ENCODE measurements around the gene SCN11A.
"Not testable (repeated sequence)": the region's sequence is repeated elsewhere in the genome, so short reads cannot be mapped to it uniquely, and the experiment has no call there.

SCN11A gene

GRCh38 chr3:39064646-39065045, 12.9 kb upstream of the SCN11A start:
- DNase-seq, result no peak

- no peak for DNase-seq
Measured at GRCh38 chr3:39063143-39063542, 11.4 kb upstream of the SCN11A start.

DNA sequence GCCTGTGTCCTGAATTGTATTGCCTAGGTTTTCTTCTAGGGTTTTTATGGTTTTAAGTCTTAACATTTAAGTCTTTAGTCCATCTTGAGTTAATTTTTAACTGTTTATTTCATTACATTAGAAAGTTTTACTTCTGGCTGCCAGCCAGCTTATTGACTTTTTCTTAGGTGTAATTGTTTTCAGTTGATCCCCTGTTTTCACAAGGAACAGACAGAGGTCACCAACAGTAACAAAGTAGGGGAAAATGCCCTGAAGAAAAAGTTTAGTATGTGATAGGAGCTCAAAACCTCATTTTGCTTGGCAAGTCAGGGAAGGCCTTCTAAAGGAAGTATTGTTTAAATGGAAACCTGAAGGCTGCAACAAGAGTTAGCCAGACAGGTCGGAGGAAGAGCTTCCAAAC, 10.4 kb upstream of the SCN11A start:
- DNase-seq, result no peak

GRCh38 chr3:39061228-39061627, 9.5 kb upstream of the SCN11A start:
- not testable (repeated sequence) for DNase-seq

GRCh38 chr3:39056151-39056550, 4.4 kb upstream of the SCN11A start:
- no peak for DNase-seq

DNA sequence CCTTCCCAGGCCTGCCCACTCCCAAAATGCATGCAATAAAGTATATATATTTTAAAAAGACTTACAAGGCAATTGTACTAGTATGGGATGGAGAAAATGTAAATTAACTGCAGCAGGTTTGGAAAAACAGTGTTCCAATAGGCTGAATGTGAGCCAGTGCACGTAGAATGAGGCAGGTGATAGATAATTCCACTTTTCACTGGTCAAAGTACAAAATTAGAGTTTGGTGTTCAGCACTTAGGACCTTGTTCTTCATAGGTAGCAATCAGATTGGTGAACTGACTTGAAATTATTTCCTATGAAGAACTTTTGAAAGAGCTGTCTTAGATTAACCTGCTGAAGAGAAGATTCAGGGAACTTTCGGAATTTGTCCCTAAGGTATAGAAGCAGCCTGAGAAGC, 2.0 kb upstream of the SCN11A start:
- no peak for DNase-seq

DNA sequence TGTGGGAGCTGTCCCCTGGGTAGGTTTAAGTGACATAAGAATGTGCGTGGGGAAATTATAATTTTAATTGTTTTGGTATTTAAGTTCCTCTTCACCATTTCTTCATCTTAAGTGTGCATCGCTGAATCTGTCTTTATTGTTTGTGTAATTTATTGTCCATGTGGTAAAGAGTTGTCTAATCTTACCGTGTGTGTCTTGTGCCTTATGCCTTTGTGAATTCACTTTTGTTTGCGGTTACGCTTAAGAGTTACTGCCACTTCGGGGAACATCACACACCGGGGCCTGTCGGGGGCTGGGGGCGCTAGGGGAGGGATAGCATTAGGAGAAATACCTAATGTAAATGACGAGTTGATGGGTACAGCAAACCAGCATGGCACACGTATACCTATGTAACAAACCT, 839 bp upstream of the SCN11A start:
- no peak for DNase-seq

- no peak for DNase-seq
Measured at GRCh38 chr3:39050029-39050428, 1.7 kb downstream of the SCN11A start.

- DNase-seq, result no peak
Measured at GRCh38 chr3:39038165-39038564, 13.6 kb downstream of the SCN11A start.

DNA sequence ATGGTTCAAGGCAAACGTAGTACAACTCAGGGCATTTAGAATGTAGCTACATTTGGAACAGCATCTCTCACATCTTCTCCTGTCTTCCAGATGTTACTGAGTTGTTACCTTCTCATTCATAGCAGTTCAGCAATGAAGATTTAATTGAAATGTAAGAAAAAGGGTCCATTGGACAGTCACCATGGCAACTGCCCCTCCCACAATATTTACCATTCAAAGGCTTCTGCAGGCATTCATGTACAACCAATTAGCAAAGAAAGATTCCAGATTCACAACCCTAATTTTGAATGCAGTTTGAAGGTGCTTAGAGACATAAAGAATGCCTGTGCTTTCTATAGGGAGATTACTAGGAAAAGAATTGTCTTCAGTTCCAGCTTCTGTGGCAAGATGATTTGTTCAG, 22.2 kb downstream of the SCN11A start:
- DNase-seq, result no peak

GRCh38 chr3:39028546-39028945, 23.2 kb downstream of the SCN11A start:
- DNase-seq, result no peak

DNA sequence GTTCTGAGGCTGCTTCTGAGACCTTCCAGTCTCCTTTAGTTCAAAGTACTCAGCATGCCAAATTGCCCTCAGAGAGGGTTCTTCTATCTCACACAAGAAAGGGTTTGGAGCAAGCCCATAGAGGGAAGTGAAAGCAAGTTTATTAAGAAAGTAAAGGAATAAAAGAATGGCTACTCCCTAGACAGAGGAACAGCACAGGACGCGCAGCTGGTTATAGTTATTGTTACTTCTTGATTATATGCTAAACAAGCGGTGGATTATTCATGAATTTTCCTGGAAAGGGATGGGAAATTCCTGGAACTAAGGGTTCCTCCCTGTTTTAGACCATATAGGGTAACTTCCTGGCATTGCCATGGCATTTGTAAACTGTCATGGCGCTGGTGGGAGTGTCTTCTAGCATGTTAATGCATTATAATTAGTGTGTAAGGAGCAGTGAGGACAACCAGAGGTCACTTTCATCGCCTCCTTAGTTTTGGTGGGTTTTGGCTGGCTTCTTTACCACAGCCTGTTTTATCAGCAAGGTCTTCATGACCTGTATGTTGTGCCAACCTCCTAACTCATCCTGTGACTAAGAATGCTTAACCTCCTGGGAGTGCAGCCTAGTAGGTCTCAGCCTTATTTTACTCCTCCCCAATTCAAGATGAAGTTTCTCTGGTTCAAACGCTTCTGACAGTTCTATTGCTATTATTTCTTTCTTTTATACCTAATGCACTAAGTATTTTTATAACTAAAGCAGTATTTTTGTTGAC, 26.3 kb downstream of the SCN11A start:
- no peak for DNase-seq

GRCh38 chr3:39024497-39024896, 27.2 kb downstream of the SCN11A start:
- no peak for DNase-seq

- no peak for DNase-seq
Measured at GRCh38 chr3:39022286-39022630, 29.5 kb downstream of the SCN11A start.

DNA sequence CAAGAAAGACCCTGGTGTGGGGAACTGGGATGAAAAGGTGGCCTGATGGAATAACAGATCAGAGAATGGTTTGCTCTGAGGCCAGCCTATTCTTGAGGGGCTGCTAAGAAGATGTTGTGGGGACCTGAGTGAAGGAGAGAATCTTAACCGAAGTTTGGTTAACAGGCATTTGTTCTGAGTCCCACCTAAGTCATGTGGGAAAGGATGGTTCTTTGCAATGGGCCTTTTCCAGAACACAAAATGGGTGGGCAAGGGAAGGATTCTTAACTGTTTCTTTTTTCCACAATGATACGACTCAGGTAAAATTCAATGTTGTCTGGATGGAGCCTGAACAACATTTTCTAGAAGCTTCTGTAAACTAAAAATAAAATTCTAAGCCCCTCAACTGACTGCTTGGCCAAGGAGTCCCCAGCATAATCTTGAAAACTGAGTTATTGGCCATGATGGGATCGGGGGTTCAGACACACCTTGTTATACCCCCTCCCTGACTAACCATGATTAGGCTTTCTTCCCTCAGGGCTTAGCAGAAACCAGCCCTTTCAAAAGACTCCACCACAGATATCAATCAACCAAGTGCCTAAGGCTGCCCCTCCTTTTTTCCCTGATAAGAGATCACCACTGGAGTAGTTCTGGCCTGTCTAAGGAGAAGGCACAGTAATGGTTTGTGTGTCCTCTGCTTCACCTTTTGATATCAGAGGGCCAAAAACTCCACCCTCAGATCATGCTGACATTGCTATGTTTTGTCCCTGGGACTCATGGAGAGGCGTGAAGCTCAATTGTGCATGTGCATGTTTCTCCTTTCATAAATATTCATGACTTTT, 30.1 kb downstream of the SCN11A start:
- DNase-seq, result no peak

- DNase-seq, result no peak
Measured at GRCh38 chr3:39021029-39021428, 30.7 kb downstream of the SCN11A start.

GRCh38 chr3:39019299-39019698, 32.4 kb downstream of the SCN11A start:
- no peak for DNase-seq

DNA sequence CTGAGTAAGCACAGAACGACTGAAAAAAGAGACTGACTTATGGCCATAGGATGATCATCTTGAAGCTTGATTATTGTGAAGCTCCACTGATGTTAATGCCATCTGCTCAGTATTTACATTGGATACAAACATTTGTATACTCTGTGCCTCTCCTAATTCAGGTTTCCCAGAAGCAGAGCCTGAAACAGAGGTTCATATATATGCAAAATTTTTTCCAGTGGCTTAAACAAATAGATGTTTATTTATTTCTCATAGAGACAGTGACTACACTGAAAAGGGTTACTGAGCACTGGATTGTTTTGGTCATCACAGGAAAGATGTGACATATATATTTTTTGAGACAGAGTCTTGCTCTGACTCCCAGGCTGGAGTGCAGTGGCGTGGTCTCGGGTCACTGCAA, 36.3 kb downstream of the SCN11A start:
- DNase-seq, result no peak

DNA sequence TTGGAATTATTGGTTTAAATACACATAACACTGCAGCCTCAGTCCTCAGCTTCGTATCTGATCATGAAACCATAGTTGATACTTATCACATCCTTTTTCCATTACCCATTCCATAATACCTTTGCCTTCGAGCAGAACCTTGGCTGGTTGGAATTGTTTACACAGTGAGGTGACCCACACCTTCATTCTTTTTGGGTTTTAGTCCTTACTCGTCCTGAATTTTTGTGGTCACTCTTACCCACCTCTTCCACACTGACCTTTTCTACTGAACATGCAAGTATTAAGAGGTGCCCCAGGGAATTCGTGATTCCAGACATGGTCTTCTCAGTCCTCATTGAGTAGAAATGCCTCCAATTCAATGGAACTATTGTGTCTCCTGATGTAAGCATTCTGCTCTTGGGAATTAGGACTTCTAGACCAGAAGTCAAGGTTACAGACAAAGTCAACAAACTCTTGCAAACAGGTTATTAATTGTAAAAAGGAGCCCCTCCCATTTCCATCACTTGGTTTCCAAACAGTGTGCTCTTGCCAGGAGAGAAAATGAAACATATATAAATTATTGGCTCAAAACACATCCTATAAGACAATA, 37.7 kb downstream of the SCN11A start:
- DNase-seq, result no peak

- DNase-seq, result no peak
Measured at GRCh38 chr3:39013289-39013688, 38.5 kb downstream of the SCN11A start.

- no peak for DNase-seq
Measured at GRCh38 chr3:39011191-39011736, 40.5 kb downstream of the SCN11A start.

- DNase-seq, result no peak
Measured at GRCh38 chr3:39005295-39005694, 46.4 kb downstream of the SCN11A start.
